ENCODE data around the gene DSG4.
"Not testable (repeated sequence)": the region's sequence is repeated elsewhere in the genome, so short reads cannot be mapped to it uniquely, and the experiment has no call there.

DSG4 gene, protein sequence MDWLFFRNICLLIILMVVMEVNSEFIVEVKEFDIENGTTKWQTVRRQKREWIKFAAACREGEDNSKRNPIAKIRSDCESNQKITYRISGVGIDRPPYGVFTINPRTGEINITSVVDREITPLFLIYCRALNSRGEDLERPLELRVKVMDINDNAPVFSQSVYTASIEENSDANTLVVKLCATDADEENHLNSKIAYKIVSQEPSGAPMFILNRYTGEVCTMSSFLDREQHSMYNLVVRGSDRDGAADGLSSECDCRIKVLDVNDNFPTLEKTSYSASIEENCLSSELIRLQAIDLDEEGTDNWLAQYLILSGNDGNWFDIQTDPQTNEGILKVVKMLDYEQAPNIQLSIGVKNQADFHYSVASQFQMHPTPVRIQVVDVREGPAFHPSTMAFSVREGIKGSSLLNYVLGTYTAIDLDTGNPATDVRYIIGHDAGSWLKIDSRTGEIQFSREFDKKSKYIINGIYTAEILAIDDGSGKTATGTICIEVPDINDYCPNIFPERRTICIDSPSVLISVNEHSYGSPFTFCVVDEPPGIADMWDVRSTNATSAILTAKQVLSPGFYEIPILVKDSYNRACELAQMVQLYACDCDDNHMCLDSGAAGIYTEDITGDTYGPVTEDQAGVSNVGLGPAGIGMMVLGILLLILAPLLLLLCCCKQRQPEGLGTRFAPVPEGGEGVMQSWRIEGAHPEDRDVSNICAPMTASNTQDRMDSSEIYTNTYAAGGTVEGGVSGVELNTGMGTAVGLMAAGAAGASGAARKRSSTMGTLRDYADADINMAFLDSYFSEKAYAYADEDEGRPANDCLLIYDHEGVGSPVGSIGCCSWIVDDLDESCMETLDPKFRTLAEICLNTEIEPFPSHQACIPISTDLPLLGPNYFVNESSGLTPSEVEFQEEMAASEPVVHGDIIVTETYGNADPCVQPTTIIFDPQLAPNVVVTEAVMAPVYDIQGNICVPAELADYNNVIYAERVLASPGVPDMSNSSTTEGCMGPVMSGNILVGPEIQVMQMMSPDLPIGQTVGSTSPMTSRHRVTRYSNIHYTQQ

DNA sequence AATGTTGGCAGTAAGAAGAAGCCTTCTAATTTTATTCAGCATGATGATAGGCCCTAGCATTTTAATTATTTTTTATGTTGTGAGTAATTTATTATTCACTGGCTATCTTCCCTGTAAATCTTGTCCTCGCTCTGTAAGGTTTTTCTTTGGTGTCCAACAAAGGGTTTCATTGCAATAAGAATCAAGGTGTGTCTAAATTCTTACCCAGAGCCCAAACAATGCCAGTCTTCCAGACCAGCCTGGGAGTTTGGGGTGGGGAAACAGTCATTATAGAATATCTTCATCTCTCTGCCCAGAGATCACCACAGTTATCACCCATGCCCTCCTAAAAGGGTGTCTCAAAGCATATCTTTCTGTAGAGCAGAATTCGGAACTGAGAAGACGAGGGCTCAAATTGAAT is at the start of gene DSG4:
TSS of gene DSG4 (plus strand) at position 301 of the 400 bp plus-strand sequence. CDS start 135 bp downstream, outside the sequence.
- no peak for DNase-seq (ENCODE audit: low read depth in 3 of 3)

DNA sequence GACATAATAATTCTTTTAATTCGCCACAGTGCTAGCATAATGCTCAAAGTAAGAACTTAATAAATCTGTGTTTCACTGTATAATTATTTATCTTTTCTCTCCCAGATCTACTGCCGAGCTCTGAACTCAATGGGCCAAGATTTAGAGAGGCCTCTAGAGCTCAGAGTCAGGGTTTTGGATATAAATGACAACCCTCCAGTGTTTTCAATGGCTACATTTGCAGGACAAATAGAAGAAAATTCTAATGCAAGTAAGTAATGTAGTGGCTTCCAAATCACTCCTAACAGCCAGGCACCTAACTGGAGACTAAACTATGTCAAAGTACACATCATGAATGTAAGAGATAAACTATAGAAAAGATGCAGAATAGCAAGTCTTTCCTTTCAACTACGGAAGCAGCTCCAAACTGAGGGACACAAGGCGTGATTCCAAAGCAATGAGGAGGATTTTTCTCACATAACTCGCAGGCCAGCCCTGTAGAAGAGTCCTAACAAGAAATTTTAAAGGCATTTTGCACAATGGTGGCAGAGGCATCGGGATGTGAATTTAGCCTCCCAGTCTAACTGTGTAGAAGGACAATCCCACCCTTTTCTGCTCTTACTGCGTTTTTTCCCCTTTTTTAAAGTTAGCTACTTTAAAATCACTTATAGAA is 46.7 kb upstream of the DSG4 start:
- DNase-seq (ENCODE audit: low read depth in 3 of 3): no peak

DNA sequence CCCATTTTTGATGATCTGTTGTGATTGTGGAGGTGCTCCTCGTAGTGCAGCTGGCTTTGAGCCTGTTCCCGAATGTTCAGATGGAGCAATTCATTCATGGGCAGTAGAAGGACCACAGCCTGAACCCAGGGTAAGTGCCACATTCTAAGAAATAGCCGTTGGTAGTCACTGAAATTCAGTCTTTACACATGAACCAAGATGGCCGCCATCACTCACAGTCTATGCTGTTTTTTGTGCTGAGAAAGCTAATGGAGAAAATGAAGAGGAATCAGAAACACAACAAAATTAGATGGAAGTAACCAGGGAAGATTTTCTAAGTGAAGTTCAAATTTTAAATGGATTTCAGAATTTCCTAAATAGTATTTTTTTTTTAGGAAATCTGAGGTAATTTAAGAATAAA is 33.1 kb upstream of the DSG4 start:
- no peak for DNase-seq (ENCODE audit: low read depth in 3 of 3)

DNA sequence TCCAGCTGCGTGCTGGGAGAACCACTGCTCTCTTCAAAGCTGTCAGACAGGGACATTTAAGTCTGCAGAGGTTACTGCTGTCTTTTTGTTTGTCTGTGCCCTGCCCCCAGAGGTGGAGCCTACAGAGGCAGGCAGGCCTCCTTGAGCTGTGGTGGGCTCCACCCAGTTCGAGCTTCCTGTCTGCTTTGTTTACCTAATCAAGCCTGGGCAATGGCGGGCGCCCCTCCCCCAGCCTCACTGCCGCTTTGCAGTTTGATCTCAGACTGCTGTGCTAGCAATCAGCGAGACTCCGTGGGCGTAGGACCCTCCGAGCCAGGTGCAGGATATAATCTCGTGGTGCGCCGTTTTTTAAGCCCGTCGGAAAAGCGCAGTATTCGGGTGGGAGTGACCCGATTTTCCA is 23.2 kb upstream of the DSG4 start:
- DNase-seq (ENCODE audit: low read depth in 3 of 3): not testable (repeated sequence)

- DNase-seq (ENCODE audit: low read depth in 3 of 3): no peak
Measured at GRCh38 chr18:31354990-31355389, 21.6 kb upstream of the DSG4 start.

GRCh38 chr18:31356025-31356424 is 20.6 kb upstream of the DSG4 start:
- no peak for DNase-seq (ENCODE audit: low read depth in 3 of 3)

DNA sequence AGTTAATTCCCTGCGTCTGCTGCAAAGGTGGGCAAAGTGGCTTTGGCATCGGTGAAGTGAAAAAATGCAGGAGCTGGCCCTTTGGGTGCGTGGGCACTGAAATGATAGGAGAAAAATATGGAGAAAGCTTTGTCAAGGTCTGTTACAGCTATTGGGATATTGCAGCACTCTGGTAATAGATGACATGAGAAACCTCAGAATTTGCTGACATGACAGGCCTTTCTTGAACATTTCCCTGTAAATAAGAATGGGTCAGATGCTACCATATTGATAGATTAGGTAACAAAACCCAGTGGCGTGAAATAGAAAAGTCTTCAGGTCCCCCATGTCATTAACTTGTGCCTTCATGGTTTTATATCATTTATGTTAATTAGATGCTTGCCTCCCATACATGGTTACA is 12.4 kb upstream of the DSG4 start:
- no peak for DNase-seq (ENCODE audit: low read depth in 3 of 3)

DNA sequence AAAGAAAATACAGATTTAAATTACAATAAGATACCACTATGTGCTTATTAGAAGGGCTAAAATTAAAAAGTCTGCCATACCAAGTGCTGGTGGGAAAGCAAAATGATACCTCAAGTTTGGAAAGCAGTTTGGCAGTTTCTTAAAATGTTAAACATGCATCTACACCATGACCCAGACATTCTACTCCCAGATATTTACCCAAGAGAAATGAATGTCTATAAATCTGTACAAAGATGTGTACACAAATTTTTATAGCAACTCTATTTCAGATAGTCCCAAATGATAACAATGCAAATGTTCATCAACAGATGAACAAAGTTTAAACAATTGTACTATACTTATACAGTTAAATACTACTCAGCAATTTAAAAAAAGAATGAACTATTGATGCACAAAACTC is 7.1 kb upstream of the DSG4 start:
- DNase-seq (ENCODE audit: low read depth in 3 of 3): no peak

GRCh38 chr18:31371989-31372388 is 4.6 kb upstream of the DSG4 start:
- DNase-seq (ENCODE audit: low read depth in 3 of 3): no peak

- no peak for DNase-seq (ENCODE audit: low read depth in 3 of 3)
Measured at GRCh38 chr18:31373641-31374040, 2.9 kb upstream of the DSG4 start.

- DNase-seq (ENCODE audit: low read depth in 3 of 3): no peak
Measured at GRCh38 chr18:31380912-31381311, 4.3 kb downstream of the DSG4 start.

GRCh38 chr18:31382107-31382506 is 5.5 kb downstream of the DSG4 start:
- no peak for DNase-seq (ENCODE audit: low read depth in 3 of 3)

- DNase-seq (ENCODE audit: low read depth in 3 of 3): no peak
Measured at GRCh38 chr18:31386741-31387140, 10.2 kb downstream of the DSG4 start.

- DNase-seq (ENCODE audit: low read depth in 3 of 3): no peak
Measured at GRCh38 chr18:31393286-31393685, 16.7 kb downstream of the DSG4 start.

DNA sequence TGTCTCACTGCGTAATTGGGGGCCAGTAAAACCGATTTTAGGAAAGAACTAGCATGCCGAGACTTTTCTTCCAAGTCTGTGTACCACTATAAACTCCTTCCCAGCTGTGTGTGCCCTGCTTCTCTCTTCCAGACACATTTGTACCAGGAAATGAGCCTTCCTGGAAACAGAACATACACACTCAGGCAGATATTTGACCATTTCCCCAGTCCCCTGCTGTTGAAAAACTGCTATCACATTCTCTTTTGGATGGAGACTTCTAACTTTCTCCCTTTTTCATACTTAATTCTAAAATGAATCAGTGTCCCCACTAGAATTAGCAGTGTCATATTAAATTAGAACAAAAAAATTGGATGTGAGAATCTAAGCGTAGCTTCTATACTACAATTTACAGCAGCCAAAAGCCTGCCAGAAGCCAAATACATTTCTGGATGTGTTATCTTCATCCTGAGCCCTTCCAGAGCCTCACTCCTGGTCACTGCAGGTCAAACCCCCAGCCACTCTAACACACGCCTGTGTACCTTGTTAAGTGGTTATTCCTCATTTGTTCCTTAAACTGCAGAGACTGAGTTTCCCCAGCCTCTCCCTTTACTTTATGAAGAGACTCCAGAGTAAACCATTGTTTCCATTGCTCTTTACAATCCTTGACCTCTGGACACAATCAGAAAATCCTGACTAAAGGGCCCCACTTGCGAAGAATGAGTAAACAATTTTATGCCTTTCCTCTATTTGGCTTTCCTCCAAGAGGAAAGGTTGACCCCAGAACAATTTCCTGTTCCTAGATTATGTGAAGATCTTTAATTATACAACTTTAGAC is 20.4 kb downstream of the DSG4 start:
- no peak for DNase-seq (ENCODE audit: low read depth in 3 of 3)

DNA sequence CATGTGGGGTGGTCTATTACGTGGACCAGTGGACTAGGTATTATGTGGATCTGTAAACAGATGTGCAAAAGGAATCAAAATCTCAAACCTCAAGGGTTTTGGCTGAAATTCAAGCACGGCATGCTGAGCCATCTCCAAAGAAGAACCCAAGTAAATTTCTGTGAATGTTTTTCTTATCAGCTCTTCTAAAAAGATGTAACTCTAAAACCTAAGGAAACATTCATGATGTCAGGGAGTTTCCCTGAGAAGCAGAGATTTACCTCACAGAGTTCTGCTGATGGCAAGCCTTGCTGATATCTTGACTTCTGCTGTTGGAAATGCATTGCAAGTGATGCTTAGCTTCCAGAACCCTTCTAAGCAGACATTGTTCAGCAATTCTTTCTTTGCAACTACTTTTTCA is 21.6 kb downstream of the DSG4 start:
- DNase-seq (ENCODE audit: low read depth in 3 of 3): no peak

GRCh38 chr18:31399306-31400032 is 22.9 kb downstream of the DSG4 start:
- DNase-seq (ENCODE audit: low read depth in 3 of 3): no peak

GRCh38 chr18:31401156-31402025 is 24.8 kb downstream of the DSG4 start:
- DNase-seq (ENCODE audit: low read depth in 3 of 3): no peak

DNA sequence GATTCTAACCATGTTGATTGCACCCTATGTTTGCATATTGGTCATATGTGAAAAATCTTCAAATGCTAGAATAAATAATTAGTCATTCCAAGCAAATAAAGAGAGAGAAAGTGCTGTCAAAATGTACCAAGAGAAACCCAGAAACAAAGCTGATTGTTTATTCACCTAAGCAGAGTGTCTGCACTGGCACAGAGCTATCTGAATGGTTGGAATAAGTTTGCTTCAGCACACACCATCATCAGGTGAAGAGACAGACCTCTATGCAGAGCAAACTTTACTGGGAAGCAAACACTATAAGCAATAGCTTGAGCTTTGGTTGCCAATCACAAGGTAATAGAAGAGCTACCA is 25.4 kb downstream of the DSG4 start:
- DNase-seq (ENCODE audit: low read depth in 3 of 3): no peak

GRCh38 chr18:31403409-31403808 is 26.8 kb downstream of the DSG4 start:
- no peak for DNase-seq (ENCODE audit: low read depth in 3 of 3)

All from stimulated activated CD4-positive, alpha-beta T cell treated with anti-CD3 and anti-CD28 coated beads, TNF-alpha, amount 100 ng/mL, for 4 hours (primary cell).